ENCODE data around the gene SLC6A18. TPM values are rescaled to one million over a fixed set of nuclear protein-coding genes. Genes with fewer than 3 reads are reported as not detected.

SLC6A18 gene
- total and polyA plus RNA-seq, 9 of the 15 experiments (the other 6 are each of a cell fraction or from before 2014, with no cell fraction given): not detected

- no peaks in the 10 kb centered on the region for H3K79me2 ChIP-seq (ENCODE audit: control insufficient read depth, insufficient read depth, low read length)
- CTCF ChIA-PET (ENCODE audit: low intra/inter-chr PET ratio): no interaction called here
- no peak for FAIRE-seq
- peaks cover 0 to 61% of the 10 kb centered on the region in 2 experiments; a peak in 4 of 5 replicates for H3K27me3 ChIP-seq (ENCODE audit: control insufficient read depth in 2 of 2, insufficient read depth in 2 of 2, low read length in 2 of 2)
- H3K4me1 ChIP-seq (replicated peaks in 1 of 2; ENCODE audit: control insufficient read depth in 2 of 2, insufficient read depth in 2 of 2, low read length in 2 of 2): peaks cover 0 to 54% of the 10 kb centered on the region in 2 experiments; a peak in 3 of 5 replicates
- no peaks in the 10 kb centered on the region for H3K36me3 ChIP-seq (ENCODE audit: control insufficient read depth, insufficient read depth, low read length)
- peaks cover 10% of the 10 kb centered on the region; the same call in 1 of the 2 replicates for H4K20me1 ChIP-seq (replicated peaks; ENCODE audit: control insufficient read depth, insufficient read depth, low read length)
- intact Hi-C loops (cut with micrococcal nuclease) (no loop called here), in situ Hi-C loops (cut with MboI) (no loop called here)
- H3K4me2 ChIP-seq (ENCODE audit: insufficient read depth, low read length): no peak overlapping the region
- POLR2A ChIA-PET: no interaction called here
- H3K4me3 ChIP-seq: no peak overlapping the region
- no peak for ATAC-seq
- H3K9me3 ChIP-seq (replicated peaks; ENCODE audit: control insufficient read depth, insufficient read depth, low read depth, low read length): no peaks in the 10 kb centered on the region; the same call in 1 of the 2 replicates
- no peak for DNase-seq (ENCODE audit: extremely low read depth in 1 of 4, low spot score in 3 of 4)
- H3K9me1 ChIP-seq (ENCODE audit: control insufficient read depth, insufficient read depth, low read length): no peaks in the 10 kb centered on the region
- TF ChIP-seq NONO (IDR thresholded peaks at IDR 0.05; ENCODE audit: low read depth in 2 of 2, low read length in 1 of 2) (no peak), POLR2G (IDR thresholded peaks at IDR 0.05; ENCODE audit: low read depth, low read length) (peak; percentile 37; the same call in 1 of the 2 replicates)
- H3K9ac ChIP-seq (ENCODE audit: insufficient read depth in 1 of 2, low read depth in 2 of 2, low read length in 2 of 2): no peak overlapping the region
- no peak overlapping the region for H3K27ac ChIP-seq (ENCODE audit: extremely low read depth, low read depth, low read length)
- 17% methylated on average over 20 of the region's 21 CpGs for WGBS (ENCODE audit: insufficient coverage, low coverage, missing lambda C conversion rate)
- H2AFZ ChIP-seq (ENCODE audit: low read depth, low read length): no peak overlapping the region
- no TSS peak for BruUV-seq (replicated peaks)
Observed at GRCh38 chr5:1210832-1211251, 14.3 kb upstream of the SLC6A18 start.

DNA sequence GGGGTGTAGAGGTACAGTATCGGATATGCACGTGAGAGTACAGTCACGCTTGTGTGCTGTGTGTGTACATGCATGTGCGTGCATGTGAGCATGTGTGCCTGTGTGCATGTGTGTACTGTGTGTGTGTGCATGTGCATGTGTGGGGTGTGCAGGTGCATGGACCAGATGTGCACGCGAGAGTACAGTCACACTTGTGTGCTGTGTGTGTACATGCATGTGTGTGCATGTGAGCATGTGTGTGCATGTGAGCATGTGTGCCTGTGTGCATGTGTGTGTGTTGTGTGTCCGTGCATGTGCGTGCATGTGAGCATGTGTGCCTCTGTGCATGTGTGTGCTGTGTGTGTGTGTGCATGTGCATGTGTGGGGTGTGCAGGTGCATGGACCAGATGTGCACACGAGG, 13.5 kb upstream of the SLC6A18 start:
- Histone ChIP-seq H3K9me1 (ENCODE audit: control insufficient read depth, insufficient read depth, low read length) (no peaks in the 10 kb centered on the region), H3K4me1 (replicated peaks in 1 of 2; ENCODE audit: control insufficient read depth in 2 of 2, insufficient read depth in 2 of 2, low read length in 2 of 2) (peaks cover 0 to 54% of the 10 kb centered on the region in 2 experiments; a peak in 3 of 5 replicates), H3K79me2 (ENCODE audit: control insufficient read depth, insufficient read depth, low read length) (no peaks in the 10 kb centered on the region), H3K27me3 (ENCODE audit: control insufficient read depth in 2 of 2, insufficient read depth in 2 of 2, low read length in 2 of 2) (peaks cover 0 to 61% of the 10 kb centered on the region in 2 experiments; a peak in 4 of 5 replicates), H4K20me1 (replicated peaks; ENCODE audit: control insufficient read depth, insufficient read depth, low read length) (peaks cover 10% of the 10 kb centered on the region; the same call in 1 of the 2 replicates), H3K4me3 (no peak overlapping the region), H3K27ac (ENCODE audit: extremely low read depth, low read depth, low read length) (no peak overlapping the region), H3K4me2 (ENCODE audit: insufficient read depth, low read length) (no peak overlapping the region), H3K9me3 (replicated peaks; ENCODE audit: control insufficient read depth, insufficient read depth, low read depth, low read length) (no peaks in the 10 kb centered on the region; the same call in 1 of the 2 replicates), H2AFZ (ENCODE audit: low read depth, low read length) (no peak overlapping the region), H3K9ac (ENCODE audit: insufficient read depth in 1 of 2, low read depth in 2 of 2, low read length in 2 of 2) (no peak overlapping the region), H3K36me3 (ENCODE audit: control insufficient read depth, insufficient read depth, low read length) (no peaks in the 10 kb centered on the region)
- POLR2A ChIA-PET: no interaction called here
- in situ Hi-C loops (cut with MboI): no loop called here
- CTCF ChIA-PET (ENCODE audit: low intra/inter-chr PET ratio): no interaction called here
- intact Hi-C loops (cut with micrococcal nuclease): no loop called here
- no peak for DNase-seq (ENCODE audit: extremely low read depth in 1 of 4, low spot score in 3 of 4)
- no TSS peak for BruUV-seq (replicated peaks)
- TF ChIP-seq MAFG (tag; conservative IDR thresholded peaks at IDR 0.05): no peak
- TF ChIP-seq KDM1A (IDR thresholded peaks at IDR 0.05): peak in 1 of 2 experiments; percentile 77; a peak in 1 of 4 replicates
- peak; percentile 30; the same call in 1 of the 2 replicates for TF ChIP-seq BHLHE40 (IDR thresholded peaks at IDR 0.05; ENCODE audit: low read length)
- peak; percentile 62; the same call in 1 of the 2 replicates for TF ChIP-seq MAX (CRISPR knock-in tag; IDR thresholded peaks at IDR 0.05)
- no peak for ATAC-seq
- FAIRE-seq: no peak
- 19% methylated on average over 9 of the region's 9 CpGs for WGBS (ENCODE audit: insufficient coverage, low coverage, missing lambda C conversion rate)

Data from K562 (cell line).